NCI-H774 (cell line): ENCODE data around the gene MRPS2.
"Not testable (repeated sequence)": the region's sequence is repeated elsewhere in the genome, so short reads cannot be mapped to it uniquely, and the experiment has no call there.

Experiments used
- DNase-seq: peaks from one replicate; lab custom pipeline; 2025; lab: John Stamatoyannopoulos, UW

MRPS2 gene

DNA sequence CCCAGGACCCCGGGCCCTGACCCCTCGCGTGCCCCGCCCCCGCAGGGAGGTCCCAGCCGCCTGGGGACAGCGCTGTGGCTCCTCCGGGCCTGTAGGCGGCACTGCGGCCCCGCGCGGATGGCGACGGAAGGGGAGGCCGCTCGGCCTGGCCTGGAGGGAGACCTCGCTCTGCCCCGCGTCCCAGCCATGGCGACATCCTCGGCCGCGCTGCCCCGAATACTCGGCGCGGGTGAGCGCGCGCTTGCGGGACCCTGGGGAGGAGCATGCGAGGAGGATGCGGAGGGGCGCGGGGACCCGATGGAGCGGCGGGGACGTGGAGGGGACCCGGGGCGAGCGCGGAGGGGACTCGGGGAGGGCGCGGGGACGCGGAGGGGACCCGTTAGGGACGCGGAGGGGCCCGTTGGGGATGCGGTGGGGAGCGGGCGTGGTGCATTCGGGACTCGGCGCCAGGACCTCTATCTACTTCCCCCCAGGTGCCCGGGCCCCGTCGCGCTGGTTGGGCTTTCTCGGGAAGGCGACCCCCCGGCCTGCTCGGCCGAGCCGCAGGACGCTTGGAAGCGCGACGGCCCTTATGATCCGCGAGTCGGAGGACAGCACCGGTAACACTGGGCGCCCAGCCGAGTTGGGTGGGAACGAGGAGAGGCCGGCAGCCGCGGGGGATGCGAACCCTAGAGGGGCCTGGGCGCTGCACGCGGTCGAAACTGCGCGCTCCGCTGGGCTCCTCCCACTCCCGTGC is at the start of gene MRPS2:
Gene MRPS2 (plus strand): TSS at position 158 of the 736 bp plus-strand sequence. CDS start 29 bp downstream, at position 187.
- peak; percentile 91 for DNase-seq

DNA sequence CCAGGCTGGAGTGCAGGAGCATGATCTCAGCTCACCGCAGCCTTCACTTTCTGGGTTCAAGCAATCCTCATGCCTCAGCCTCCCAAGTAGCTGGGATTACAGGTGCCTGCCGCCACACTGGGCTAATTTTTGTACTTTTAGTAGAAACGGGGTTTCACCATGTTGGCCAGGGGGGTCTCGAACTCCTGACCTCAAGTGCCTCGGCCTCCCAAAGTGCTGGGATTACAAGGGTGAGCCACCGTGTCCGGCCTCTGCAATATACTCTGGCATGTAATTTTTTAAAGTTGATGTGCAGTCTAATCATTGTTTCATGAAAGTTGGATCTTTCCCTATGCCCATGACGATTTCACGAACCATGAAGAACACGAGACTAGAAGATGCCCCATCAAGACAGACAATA is 49.5 kb upstream of the MRPS2 start:
- DNase-seq = no peak

DNA sequence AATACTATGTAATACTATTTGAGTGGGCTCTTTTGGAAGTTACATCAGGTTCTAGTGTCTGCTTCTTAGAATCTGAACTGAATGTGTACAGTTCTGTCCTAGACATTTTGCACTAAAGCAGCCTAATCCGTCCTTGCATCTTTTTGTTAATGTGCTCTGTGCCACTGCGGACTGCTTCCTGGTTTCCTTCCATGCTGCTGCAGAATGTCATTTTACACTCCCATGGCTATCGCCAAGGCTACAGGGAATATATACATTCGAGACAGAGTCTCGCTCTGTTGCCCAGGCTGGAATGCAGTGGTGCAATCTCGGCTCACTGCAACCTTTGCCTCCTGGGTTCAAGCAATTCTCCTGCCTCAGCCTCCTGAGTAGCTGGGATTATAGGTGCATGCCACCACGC is 48.6 kb upstream of the MRPS2 start:
- DNase-seq = not testable (repeated sequence)

GRCh38 chr9:135454737-135455136 is 45.7 kb upstream of the MRPS2 start:
- no peak for DNase-seq

DNA sequence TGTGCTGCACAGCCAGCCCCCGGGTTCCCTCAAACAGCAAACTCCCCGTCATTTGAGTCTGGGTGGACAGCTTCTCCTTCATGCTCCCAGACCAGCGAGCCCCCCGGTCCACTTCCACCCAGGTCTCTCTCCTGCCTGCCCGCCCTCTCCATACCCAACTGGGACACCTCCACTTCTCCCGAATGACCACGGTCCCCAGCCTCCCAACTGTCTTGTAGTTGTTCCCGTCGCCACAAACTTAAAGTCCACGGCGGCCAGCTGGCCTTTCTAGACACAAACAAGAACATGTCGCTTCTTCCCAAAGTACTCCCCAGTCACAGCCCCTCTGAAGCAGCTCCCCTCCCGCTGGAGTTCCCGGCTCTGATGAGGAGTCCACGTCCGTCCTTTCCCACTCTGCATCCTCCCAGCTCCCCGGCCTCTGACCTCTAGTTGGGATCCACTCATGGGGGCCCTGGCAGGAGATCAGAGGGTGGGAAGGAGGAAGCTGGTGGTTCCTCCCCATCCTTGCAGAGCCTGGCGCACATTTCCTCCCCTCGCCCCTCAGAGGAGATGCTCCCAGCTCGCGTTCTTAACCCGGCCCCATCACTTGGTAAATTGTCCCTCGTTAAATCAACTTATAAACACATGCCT is 45.0 kb upstream of the MRPS2 start:
- DNase-seq = no peak

DNA sequence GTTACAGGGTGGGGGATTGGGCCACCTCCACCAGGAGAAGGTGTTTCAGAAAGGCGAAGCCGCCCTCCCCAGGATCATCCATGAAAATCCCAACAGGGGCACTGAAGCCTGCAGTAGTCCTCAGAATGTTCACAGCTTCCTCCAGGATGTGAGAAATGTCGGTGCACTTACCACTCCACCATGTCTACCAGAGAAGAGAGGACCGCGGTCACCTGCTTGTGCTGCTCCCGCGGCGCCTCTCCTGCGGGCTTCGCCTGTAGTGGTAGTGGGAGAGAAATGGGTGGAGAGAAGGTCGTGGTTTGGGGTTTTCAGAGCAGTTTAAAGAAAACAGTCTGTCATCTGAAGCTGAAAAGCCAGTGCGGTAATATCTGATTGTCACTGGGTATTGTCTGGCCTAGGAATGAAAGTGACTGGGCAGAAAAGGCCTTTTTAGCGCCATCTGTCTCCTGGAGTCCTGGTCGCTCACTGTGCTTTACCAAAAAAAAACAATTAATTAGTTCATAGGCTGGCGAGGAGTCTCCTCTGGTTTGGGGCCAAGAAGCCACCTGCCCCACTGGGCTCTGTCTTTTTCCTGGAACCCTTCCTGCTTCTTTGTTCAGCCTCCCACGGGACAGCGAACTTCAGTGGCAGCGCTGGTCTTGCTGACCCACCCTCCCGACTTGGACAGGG is 43.9 kb upstream of the MRPS2 start:
- no peak for DNase-seq

- DNase-seq = not testable (repeated sequence)
These were observed 42.0 kb upstream of the MRPS2 start for GRCh38 chr9:135458478-135458877.

- no peak for DNase-seq
These were observed 38.5 kb upstream of the MRPS2 start for GRCh38 chr9:135461936-135462335.

DNA sequence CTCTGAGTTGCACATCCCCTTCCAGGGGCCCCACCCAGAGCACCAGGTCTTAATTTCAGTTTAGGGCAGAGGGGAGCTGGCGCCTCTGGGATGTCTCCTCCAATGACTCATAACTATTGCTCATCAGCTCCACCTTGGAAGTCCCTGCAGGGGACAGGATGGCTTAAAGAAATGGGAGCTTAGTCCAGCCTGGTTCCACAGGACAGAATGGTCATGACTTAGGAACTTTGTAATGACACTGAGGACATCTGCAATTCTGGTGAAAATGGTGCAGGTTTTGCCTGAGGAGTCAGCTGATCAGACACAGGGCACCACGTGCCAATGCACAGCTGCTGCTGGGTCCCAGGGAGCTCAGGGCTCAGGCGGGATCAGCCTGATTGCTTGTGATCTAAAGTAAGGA is 37.3 kb upstream of the MRPS2 start:
- no peak for DNase-seq

GRCh38 chr9:135464181-135464580 is 36.3 kb upstream of the MRPS2 start:
- DNase-seq = no peak

- DNase-seq = no peak
These were observed 31.5 kb upstream of the MRPS2 start for GRCh38 chr9:135468854-135469521.

DNA sequence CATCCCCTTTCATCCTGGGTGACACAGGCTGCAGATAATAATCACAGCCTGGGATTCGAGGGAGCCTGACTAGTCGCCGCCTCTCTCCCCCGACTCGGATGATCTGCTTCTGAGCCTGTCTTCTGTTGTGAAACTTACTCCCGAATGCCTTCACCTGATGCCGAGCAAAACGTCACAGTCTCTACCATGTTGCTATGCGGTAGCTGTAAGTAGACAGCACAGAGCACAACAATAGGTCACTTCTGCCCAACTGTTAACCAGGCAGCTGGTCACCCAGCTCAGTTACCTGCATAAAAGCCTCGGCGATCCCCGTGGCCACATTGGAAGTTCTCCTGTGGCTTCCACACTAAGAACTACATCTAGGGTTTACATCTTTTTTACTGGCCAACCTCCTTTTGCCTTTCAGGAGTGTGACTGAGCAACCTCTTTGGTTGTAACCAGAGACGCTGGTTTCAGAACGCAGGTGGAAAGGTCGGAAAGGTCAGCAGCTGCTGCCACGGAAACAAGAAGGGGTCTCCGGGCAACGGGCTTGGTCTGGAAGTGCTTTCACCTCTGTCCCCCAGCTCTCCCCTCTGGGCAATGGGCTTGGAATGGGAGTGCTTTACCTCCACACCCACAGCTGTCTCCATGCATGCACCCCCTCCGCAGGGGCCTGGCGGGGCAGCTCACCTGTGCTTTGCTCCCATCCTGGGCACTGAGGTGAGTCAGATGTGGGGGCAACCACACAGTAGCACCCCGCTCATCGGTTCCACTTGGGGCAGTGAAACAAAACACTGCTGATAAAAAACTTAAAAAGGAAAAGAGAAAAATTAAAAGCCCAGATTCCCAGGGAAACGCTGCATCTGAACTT is 28.5 kb upstream of the MRPS2 start:
- no peak for DNase-seq

DNA sequence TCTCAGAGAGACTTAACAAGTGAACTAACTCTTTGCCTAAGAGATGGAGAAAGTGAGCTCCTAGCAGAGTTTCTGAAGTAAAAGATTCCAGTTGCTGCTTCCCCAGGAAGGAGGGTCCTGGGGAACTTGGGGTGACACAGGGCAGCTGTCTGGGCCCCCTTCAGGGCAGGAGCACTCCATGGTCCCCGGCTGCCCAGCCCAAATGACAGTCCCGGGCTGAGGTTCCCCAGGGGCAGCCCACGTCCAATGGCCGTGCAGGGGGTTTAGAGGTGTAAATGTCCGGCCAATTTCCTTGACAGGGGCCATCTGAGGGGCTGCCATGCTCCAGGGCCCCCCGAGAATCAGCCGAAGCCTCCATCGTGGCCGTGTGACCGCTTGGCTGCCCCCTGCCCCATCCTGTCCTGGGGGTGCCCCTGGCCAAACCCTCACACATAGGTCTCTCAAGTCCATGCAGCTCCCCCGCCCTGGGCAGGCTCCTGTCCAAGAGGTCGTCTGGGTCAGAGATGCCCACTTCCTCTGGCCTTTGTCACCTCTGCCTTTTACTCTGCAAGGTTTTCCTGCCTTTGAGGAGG is 26.4 kb upstream of the MRPS2 start:
- DNase-seq = no peak

- DNase-seq = no peak
These were observed 25.6 kb upstream of the MRPS2 start for GRCh38 chr9:135474915-135475314.

DNA sequence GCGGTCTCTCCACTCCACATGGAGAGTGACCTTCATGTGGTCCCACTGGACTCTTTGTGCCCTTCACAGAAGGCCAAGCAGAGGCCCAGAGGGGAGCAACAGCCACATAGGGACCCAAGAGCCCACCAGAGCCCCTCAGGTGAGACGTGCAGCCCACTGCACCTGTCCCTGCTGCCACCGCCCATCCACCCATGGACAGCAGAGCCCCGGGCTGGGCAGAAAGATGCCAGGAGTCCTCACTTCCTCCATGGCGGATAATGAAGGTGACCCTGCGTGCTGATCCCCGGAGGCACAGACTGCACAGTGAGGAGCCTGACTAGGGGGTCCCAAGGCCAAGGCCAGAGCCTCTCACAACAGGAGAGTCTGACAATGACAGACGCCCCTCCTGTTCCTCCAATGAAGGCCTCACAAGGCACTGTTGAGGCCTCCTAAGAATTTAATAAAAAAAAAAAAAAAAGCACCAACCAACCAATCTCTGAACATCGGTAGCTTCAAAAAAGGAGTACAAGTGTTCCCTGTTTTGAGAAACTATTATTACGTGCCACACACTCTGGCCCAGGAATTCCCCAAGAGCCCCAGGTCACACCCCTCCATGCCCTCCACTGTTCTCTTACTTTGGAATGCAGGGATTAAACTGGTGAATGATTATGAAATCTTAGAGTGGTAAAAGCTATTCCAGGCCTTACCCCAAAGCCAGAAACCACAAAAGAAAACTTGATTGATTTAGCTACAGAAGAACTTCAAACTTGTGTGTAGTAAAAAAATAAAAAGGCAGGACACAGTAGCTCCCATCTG is 23.7 kb upstream of the MRPS2 start:
- DNase-seq = no peak

DNA sequence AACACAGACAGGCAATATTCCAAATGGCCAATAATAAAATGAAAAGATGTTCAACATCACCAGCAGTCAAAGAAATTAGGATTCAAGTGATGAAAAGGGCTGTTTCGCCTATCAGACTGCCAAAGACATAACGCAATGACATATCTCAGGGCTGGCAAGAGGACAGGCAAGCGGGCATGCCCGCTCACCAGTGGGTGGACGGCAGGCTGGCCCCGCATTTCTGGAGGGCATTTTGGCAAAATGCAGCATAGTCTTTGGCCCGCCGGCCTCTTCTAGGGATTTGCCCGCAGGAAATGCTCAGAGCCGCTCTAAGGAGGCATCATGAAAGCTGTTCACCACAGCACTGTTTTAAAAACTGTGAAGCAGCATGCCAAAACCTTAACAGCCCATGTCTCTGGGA is 22.3 kb upstream of the MRPS2 start:
- no peak for DNase-seq

GRCh38 chr9:135478829-135479468 is 21.5 kb upstream of the MRPS2 start:
- DNase-seq = peak; percentile 27

DNA sequence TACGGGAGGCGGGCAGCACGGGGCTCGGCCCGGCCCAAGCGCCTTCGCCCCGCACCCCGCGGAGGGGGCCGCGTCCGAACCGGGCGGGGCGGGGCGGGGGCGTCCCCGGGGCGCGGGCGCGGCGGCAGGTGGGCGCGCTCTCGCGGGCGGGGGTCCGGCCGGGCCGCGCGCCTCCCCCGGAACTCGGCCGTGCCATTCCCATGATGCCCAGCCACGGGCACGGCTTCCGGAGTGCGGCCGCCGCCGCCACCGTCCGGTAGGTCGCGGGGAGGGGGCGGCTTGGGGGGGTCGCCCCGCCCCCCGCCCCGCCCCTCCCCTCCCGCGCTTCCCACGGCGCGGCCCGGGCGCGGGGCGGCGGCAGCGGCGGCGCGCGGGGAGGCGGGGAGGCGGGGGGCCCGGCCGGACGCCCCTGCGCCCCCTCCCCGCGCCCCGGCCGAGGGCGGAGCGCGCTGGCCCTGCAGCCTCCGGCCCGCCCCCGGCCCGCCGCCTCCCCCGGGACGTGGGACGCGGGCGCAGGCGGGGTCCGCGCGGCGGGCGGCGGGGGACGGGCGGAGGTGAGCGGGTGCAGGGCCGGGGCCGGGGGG is 20.9 kb upstream of the MRPS2 start, which contains the start of gene PPP1R26:
Gene PPP1R26 (plus strand): TSS at position 314 of the 584 bp plus-strand sequence. CDS start 4,729 bp downstream, outside the sequence.
- peak; percentile 41 for DNase-seq
